DMS 273 (cell line): ENCODE data around the gene SMIM43.
"Not testable (repeated sequence)": the region's sequence is repeated elsewhere in the genome, so short reads cannot be mapped to it uniquely, and the experiment has no call there.

Experiments used
- DNase-seq: peaks from one replicate; lab custom pipeline; 2025; ENCODE audit not compliant: unreplicated experiment; lab: John Stamatoyannopoulos, UW

The SMIM43 gene

GRCh38 chr4:121784401-121784800 lies 19.4 kb upstream of the SMIM43 start:
- DNase-seq, result no peak

DNA sequence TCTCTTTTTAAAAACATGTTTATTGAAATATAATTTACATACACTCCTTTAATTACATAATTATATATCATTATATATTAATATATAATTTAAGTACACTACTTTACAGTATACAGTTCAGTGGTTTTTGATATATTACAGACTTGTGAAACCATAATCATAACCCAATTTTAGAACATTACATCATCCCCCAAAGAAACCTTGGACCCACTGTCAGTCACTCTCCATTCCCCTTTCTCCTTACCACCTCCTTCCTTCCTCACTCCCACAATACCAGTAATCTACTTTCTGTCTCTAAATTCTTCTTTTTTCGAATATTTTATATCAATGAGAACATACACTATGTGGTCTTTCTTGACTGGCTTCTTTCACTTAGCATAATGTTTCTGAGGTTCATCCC lies 18.2 kb upstream of the SMIM43 start:
- DNase-seq, result no peak

GRCh38 chr4:121778991-121779628 lies 14.1 kb upstream of the SMIM43 start:
- no peak for DNase-seq

DNA sequence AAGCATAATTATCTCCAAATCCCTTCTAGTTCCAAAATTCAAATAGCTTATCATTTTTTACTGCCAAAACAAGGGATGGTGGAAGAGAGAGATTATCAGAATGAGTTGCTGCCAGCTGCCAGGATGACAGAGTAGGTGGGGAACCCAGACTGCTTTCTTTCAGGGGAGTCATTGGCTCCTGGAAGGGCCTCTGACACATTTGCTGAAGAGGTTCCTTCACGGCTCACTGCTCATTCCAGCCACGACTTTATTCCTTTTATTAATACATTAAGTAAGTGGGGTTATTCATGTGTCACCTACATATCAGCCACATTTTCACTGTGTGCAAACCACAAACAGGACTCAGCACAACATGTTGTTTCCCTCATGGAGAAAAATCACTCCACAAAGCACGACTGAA lies 12.7 kb upstream of the SMIM43 start:
- DNase-seq, result no peak

DNA sequence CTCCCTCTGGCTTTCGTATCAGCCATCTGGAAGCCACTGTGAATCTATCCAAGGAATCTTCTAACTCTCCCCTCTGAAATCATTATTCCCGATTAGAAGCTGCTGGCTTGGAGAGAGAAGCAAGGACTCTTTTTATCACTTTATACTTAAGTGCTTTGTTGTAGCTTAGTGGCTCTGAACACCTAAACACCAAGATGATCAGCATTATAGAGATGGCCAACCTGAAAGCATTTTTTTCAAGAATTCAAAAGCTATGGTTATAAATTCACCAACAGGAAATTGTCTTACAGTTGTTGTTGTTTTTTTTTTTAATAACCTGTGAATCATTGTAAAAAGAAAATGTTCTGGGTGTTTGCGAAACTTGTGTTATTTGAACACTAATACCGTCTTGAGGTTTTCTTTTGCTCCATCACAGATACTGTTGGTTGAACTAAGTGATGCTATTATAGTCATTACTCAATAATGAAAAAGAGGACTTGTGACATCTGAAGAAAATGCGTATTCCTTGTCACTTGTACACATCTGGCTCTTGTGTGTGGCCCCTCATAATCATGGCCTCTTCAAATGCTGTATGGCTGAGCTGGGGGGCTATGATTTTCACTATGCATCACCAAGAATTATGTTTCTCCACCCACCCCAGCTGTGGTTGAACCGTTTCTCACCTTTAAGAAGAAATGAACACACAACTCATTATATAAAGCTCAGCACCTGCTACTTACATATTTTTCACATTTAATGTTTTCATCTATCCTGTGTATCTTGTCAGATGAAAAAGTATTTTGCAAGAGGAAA lies 11.8 kb upstream of the SMIM43 start:
- no peak for DNase-seq

DNA sequence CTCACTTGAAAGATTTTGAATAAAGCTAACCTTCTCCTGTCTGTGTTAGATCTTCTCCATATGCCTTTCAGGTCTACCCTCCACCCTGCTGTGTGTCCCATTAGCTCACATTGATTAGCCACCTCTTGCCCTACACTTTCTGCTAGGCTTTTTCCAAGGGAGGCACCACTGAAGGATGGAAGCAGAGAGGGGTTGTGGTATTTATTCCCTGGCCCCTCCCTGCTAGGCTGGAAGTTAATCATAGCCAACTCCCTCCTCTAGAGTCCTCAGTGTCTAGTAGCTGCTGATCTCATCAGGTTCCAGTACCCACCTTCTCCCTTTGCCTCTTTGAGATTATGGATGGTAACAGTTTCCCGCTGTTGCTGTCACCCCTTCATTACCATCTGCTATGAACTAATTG lies 8.9 kb upstream of the SMIM43 start:
- no peak for DNase-seq

DNA sequence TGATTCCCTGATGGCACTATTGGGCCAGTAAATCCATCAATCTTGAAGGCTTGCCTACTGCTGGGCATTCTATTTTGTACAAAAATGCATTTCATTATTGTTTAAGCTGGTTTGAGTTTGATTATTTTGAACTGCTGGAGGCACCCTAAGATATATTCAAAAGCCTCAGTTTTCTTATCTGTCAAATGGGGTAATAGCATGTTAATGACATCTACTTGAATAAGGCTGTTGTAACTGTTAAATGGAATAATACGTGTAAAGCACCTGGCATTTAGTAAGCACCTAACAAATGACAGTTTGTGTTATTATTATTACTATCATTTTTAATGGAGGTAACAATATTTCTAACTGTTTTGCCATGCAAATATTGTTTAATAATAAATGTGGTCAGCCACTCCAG lies 6.9 kb upstream of the SMIM43 start:
- no peak for DNase-seq

GRCh38 chr4:121769341-121769740 lies 4.4 kb upstream of the SMIM43 start:
- DNase-seq, result no peak

GRCh38 chr4:121767166-121767565 lies 2.2 kb upstream of the SMIM43 start:
- DNase-seq, result no peak

GRCh38 chr4:121765971-121766538 lies 1.1 kb upstream of the SMIM43 start:
- DNase-seq, result no peak

- DNase-seq, result no peak
Measured at GRCh38 chr4:121765368-121765705, 373 bp upstream of the SMIM43 start.

GRCh38 chr4:121764303-121764701 lies 662 bp downstream of the SMIM43 start:
- DNase-seq, result no peak

DNA sequence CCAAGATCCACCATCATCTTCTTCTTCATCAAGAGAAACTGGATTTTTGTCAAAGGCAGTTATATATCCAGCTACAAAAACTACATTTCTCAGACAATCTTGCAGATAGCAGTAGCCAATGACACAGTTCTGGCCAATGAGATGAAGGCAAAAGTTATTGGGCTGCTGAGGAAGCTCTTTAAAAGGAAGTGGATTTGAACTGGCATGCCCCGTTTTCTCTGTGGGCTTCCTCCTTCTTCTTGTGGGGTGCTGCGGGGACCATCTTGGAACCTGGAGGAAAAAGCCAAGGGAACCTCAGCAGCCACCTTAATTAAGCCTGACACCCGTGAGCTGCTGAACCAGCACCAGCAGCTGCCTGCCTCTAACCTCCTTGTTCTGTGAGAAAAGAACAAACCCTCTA lies 4.8 kb downstream of the SMIM43 start:
- DNase-seq, result no peak

DNA sequence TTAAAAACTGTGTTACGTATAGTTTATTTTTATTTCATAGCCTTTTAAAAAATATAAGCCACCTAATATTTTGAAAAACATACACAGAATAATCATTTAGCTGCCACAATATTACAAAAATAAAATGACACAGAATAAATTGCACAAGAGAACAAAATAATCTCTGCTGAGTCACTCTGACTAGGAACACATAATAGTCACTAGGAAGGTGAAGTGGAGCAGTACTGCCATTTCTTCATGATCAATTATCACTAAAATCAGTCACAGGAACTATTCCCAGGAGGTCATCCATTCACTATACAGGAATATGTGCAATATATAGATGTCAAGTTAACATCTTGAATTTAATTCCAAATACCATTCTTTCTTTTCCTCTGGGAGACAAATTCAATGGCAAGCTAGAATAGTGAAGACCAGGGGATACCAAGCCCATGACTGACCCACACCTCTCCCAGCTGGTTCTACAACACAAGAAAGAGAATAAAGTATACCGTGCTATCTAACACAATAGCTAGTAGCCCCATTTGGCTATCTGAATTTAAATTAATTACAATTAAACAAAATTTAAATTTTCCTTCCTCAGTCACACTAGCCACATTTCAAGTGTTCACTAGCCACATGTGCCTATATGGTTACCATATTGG lies 5.9 kb downstream of the SMIM43 start:
- DNase-seq, result no peak

- DNase-seq, result not testable (repeated sequence)
Measured at GRCh38 chr4:121752142-121752541, 12.8 kb downstream of the SMIM43 start.

- no peak for DNase-seq
Measured at GRCh38 chr4:121749225-121749624, 15.7 kb downstream of the SMIM43 start.

- no peak for DNase-seq
Measured at GRCh38 chr4:121742794-121743193, 22.2 kb downstream of the SMIM43 start.

- no peak for DNase-seq
Measured at GRCh38 chr4:121741751-121742150, 23.2 kb downstream of the SMIM43 start.

GRCh38 chr4:121740796-121741409 lies 24.1 kb downstream of the SMIM43 start:
- no peak for DNase-seq

DNA sequence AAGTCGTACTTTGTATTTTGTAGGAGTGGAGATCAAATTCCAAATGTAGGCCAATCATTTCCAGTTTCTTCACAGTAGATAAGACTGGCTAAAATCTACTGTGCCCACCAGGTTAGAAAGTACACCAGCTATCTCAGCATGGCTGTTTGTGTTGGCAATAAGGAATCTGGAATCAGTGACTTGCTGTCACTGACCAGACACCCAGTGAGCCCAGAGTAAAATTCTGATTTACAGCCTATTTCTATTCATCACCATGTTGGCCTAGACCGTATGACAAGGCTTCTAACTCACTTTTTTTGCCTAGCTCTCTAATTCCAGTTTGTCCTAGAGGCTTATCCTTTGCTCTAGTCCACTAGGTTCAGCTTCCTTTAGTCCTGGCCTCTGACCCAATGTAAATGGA lies 25.4 kb downstream of the SMIM43 start:
- DNase-seq, result no peak

- DNase-seq, result no peak
Measured at GRCh38 chr4:121738780-121739535, 26.0 kb downstream of the SMIM43 start.
